ENCODE data around the gene MMEL1. TPM values are rescaled to one million over a fixed set of nuclear protein-coding genes. Genes with fewer than 3 reads are reported as not detected.

Gene MMEL1
- total RNA-seq, 1 experiment from 2014 or later, result not detected

DNA sequence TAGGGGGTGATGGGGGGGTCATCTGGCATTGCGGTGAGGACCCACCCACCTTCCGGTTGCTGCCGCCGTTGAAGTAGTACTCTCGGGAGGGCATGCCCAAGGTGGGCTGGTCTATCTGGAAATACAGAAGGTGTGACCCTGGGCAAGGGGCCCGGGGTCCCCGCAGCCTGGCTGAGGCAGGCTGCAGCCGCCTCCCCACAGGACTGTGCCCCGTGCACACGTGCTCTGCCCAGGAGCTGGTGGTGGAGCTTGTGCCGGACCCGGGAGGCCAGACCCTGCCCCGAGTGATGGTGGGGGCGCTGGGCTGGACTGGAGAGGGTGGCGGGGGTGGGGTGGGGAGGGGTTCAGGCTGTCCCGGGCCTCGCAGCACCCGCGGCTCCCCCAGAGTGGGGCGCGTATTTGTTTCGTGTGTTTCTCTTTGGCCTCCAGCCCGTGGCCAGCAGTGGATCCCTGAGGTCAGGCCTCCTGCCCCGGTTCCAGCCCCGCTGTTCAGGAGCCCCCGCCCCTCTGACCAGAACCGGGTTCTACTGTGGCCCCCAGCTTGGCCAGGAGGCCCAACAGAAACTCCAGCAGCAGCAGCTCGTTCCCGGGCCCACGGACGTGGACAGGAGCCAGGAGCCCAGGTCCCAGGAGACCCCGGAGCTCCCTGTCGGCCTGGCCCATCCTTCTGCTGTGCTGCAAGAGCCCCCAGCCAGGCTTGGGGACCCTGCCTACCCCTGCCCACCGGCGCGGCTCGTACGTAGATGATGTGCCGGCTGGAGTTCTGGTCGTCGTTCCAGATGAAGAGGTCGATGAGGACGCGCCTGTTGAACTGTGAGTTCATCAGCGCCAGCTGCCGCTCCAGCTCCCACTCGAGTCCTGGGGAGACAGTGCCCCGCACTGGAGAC is 27.1 kb downstream of the MMEL1 start:
- ATAC-seq (no peak), DNase-seq (ENCODE audit: low spot score) (peak; percentile 9)
- CTCF ChIA-PET, result no interaction called here
- peaks cover 5% of the 10 kb centered on the region for H3K36me3 Mint-ChIP-seq
- peaks cover 9% of the 10 kb centered on the region for H3K9me3 Mint-ChIP-seq
- no peak overlapping the region for H3K4me3 Mint-ChIP-seq
- TF ChIP-seq, protein P1, sequence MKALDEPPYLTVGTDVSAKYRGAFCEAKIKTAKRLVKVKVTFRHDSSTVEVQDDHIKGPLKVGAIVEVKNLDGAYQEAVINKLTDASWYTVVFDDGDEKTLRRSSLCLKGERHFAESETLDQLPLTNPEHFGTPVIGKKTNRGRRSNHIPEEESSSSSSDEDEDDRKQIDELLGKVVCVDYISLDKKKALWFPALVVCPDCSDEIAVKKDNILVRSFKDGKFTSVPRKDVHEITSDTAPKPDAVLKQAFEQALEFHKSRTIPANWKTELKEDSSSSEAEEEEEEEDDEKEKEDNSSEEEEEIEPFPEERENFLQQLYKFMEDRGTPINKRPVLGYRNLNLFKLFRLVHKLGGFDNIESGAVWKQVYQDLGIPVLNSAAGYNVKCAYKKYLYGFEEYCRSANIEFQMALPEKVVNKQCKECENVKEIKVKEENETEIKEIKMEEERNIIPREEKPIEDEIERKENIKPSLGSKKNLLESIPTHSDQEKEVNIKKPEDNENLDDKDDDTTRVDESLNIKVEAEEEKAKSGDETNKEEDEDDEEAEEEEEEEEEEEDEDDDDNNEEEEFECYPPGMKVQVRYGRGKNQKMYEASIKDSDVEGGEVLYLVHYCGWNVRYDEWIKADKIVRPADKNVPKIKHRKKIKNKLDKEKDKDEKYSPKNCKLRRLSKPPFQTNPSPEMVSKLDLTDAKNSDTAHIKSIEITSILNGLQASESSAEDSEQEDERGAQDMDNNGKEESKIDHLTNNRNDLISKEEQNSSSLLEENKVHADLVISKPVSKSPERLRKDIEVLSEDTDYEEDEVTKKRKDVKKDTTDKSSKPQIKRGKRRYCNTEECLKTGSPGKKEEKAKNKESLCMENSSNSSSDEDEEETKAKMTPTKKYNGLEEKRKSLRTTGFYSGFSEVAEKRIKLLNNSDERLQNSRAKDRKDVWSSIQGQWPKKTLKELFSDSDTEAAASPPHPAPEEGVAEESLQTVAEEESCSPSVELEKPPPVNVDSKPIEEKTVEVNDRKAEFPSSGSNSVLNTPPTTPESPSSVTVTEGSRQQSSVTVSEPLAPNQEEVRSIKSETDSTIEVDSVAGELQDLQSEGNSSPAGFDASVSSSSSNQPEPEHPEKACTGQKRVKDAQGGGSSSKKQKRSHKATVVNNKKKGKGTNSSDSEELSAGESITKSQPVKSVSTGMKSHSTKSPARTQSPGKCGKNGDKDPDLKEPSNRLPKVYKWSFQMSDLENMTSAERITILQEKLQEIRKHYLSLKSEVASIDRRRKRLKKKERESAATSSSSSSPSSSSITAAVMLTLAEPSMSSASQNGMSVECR (CRISPR knock-in tag; IDR thresholded peaks at IDR 0.05; ENCODE audit: borderline replicate concordance), result no peak
- TF ChIP-seq, protein P2, sequence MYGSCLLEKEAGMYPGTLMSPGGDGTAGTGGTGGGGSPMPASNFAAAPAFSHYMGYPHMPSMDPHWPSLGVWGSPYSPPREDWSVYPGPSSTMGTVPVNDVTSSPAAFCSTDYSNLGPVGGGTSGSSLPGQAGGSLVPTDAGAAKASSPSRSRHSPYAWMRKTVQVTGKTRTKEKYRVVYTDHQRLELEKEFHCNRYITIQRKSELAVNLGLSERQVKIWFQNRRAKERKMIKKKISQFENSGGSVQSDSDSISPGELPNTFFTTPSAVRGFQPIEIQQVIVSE (CRISPR knock-in tag; IDR thresholded peaks at IDR 0.05; ENCODE audit: borderline replicate concordance), result no peak
- TF ChIP-seq, protein P3, sequence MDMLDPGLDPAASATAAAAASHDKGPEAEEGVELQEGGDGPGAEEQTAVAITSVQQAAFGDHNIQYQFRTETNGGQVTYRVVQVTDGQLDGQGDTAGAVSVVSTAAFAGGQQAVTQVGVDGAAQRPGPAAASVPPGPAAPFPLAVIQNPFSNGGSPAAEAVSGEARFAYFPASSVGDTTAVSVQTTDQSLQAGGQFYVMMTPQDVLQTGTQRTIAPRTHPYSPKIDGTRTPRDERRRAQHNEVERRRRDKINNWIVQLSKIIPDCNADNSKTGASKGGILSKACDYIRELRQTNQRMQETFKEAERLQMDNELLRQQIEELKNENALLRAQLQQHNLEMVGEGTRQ (CRISPR knock-in tag; IDR thresholded peaks at IDR 0.05), result no peak
- TF ChIP-seq, protein P4, sequence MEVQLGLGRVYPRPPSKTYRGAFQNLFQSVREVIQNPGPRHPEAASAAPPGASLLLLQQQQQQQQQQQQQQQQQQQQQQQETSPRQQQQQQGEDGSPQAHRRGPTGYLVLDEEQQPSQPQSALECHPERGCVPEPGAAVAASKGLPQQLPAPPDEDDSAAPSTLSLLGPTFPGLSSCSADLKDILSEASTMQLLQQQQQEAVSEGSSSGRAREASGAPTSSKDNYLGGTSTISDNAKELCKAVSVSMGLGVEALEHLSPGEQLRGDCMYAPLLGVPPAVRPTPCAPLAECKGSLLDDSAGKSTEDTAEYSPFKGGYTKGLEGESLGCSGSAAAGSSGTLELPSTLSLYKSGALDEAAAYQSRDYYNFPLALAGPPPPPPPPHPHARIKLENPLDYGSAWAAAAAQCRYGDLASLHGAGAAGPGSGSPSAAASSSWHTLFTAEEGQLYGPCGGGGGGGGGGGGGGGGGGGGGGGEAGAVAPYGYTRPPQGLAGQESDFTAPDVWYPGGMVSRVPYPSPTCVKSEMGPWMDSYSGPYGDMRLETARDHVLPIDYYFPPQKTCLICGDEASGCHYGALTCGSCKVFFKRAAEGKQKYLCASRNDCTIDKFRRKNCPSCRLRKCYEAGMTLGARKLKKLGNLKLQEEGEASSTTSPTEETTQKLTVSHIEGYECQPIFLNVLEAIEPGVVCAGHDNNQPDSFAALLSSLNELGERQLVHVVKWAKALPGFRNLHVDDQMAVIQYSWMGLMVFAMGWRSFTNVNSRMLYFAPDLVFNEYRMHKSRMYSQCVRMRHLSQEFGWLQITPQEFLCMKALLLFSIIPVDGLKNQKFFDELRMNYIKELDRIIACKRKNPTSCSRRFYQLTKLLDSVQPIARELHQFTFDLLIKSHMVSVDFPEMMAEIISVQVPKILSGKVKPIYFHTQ (CRISPR knock-in tag; IDR thresholded peaks at IDR 0.05), result no peak
- TF ChIP-seq ETV6 (CRISPR knock-in tag; IDR thresholded peaks at IDR 0.05), result no peak
- TF ChIP-seq, protein P5, sequence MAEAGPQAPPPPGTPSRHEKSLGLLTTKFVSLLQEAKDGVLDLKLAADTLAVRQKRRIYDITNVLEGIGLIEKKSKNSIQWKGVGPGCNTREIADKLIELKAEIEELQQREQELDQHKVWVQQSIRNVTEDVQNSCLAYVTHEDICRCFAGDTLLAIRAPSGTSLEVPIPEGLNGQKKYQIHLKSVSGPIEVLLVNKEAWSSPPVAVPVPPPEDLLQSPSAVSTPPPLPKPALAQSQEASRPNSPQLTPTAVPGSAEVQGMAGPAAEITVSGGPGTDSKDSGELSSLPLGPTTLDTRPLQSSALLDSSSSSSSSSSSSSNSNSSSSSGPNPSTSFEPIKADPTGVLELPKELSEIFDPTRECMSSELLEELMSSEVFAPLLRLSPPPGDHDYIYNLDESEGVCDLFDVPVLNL (CRISPR knock-in tag; IDR thresholded peaks at IDR 0.05; ENCODE audit: borderline replicate concordance, low read depth), result no peak
- no peak for TF ChIP-seq ZNF219 (CRISPR knock-in tag; IDR thresholded peaks at IDR 0.05; ENCODE audit: borderline replicate concordance)
- no peak for TF ChIP-seq FOXJ3 (CRISPR knock-in tag; IDR thresholded peaks at IDR 0.05; ENCODE audit: borderline replicate concordance)
- TF ChIP-seq, protein P6, sequence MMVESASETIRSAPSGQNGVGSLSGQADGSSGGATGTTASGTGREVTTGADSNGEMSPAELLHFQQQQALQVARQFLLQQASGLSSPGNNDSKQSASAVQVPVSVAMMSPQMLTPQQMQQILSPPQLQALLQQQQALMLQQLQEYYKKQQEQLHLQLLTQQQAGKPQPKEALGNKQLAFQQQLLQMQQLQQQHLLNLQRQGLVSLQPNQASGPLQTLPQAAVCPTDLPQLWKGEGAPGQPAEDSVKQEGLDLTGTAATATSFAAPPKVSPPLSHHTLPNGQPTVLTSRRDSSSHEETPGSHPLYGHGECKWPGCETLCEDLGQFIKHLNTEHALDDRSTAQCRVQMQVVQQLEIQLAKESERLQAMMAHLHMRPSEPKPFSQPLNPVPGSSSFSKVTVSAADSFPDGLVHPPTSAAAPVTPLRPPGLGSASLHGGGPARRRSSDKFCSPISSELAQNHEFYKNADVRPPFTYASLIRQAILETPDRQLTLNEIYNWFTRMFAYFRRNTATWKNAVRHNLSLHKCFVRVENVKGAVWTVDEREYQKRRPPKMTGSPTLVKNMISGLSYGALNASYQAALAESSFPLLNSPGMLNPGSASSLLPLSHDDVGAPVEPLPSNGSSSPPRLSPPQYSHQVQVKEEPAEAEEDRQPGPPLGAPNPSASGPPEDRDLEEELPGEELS (CRISPR knock-in tag; IDR thresholded peaks at IDR 0.05), result no peak
- no peak overlapping the region for H3K27ac Mint-ChIP-seq
- POLR2A ChIA-PET, result no interaction called here
- H3K27me3 Mint-ChIP-seq (ENCODE audit: low read depth), result no peaks in the 10 kb centered on the region; the same call in 1 of the 2 replicates
- no peaks in the 10 kb centered on the region for H3K4me1 Mint-ChIP-seq
